ENCODE data around the gene SLC4A5. TPM values are rescaled to one million over a fixed set of nuclear protein-coding genes. Genes with fewer than 3 reads are reported as not detected.
"Not testable (repeated sequence)": the region's sequence is repeated elsewhere in the genome, so short reads cannot be mapped to it uniquely, and the experiment has no call there.

The SLC4A5 gene
- total RNA-seq, 1 donor from 2014 or later = 0.47 TPM

DNA sequence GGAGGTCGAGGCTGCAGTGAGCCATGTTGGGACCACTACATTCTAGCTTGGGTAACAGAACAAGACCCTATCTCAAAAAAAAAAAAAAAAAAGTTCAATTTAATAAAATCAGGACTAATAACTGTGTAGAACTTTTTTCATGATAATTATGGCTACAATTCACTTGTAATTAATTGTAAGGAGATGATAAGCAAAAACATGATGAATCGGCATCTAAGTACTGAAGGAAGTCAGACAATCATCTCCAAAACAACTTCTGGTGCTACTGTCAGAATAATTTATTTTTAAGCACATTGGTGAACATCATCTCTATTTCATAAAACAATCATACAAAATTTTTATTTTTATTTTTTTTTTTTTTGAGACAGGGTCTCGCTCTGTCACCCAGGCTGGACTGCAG, 154.5 kb downstream of the SLC4A5 start:
- Mint-ChIP-seq H3K4me1 (ENCODE audit: low read depth) (peaks cover 65% of the 10 kb centered on the region), H3K9me3 (peaks cover 5% of the 10 kb centered on the region), H3K36me3 (ENCODE audit: low read depth) (peaks cover 1% of the 10 kb centered on the region), H3K4me3 (no peak overlapping the region), H3K27ac (no peak overlapping the region), H3K27me3 (ENCODE audit: insufficient read depth) (no peaks in the 10 kb centered on the region)
- DNase-seq (ENCODE audit: low spot score) = no peak
- intact Hi-C loops (cut with micrococcal nuclease) = loop anchor here (10.0 kb wide), 1 partner anchor 646 kb away; the partner anchor contains the start of gene HK2

DNA sequence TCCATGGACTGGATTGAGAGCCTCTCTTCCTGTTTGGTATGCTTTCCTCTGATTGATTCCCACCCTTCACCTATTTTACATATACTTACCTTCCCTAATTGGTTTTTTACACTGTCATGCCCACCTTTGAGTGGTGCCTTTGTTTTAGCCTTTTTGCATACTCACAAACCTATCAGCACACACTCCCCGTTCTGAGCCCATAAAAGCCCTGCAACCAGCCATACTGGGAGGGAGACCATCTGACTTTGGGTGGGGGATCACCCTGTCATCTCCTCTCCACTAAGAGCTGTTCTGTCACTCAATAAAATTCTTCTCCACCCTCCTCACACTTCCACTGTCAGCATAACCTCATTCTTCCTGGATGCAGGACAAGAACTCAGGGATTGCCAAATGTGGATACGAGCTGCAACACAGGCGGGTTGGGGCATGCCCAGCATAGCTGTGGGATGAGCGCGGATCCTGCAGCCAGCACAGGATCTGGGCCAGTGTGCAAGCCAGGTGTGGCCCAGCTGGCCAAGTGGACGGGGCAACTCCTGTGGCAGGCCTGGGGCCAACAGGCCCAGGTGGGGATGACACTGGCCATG, 155.1 kb downstream of the SLC4A5 start:
- Mint-ChIP-seq H3K36me3 (ENCODE audit: low read depth) (peaks cover 1% of the 10 kb centered on the region), H3K27ac (no peak overlapping the region), H3K4me3 (no peak overlapping the region), H3K4me1 (ENCODE audit: low read depth) (peaks cover 67% of the 10 kb centered on the region), H3K27me3 (ENCODE audit: insufficient read depth) (no peaks in the 10 kb centered on the region), H3K9me3 (peaks cover 5% of the 10 kb centered on the region)
- no peak for DNase-seq (ENCODE audit: low spot score)
- intact Hi-C loops (cut with micrococcal nuclease) = loop anchor here (10.0 kb wide), 1 partner anchor 647 kb away; the partner anchor contains the start of gene HK2

- DNase-seq (ENCODE audit: low spot score); H3K9me3 Mint-ChIP-seq; H3K27me3 Mint-ChIP-seq (ENCODE audit: insufficient read depth); H3K36me3 Mint-ChIP-seq (ENCODE audit: low read depth): not testable (repeated sequence)
- H3K4me3 Mint-ChIP-seq = peak overlapping the region; percentile 15
- peak overlapping the region; percentile 97 for H3K27ac Mint-ChIP-seq
- intact Hi-C loops (cut with micrococcal nuclease) = loop anchor here (1.0 to 10.0 kb wide), 3 partner anchors 8 to 648 kb away; partner anchors contain the start of genes HK2, MOB1A and MTHFD2
- H3K4me1 Mint-ChIP-seq (ENCODE audit: low read depth) = peaks cover 59% of the 10 kb centered on the region
Measured at GRCh38 chr2:74186706-74187105, 156.5 kb downstream of the SLC4A5 start.

GRCh38 chr2:74186038-74186437, 157.2 kb downstream of the SLC4A5 start:
- no peaks in the 10 kb centered on the region for H3K27me3 Mint-ChIP-seq (ENCODE audit: insufficient read depth)
- H3K4me3 Mint-ChIP-seq = peak overlapping the region; percentile 58
- H3K4me1 Mint-ChIP-seq (ENCODE audit: low read depth) = peaks cover 63% of the 10 kb centered on the region
- peaks cover 1% of the 10 kb centered on the region for H3K36me3 Mint-ChIP-seq (ENCODE audit: low read depth)
- peak; percentile 77 for DNase-seq (ENCODE audit: low spot score)
- intact Hi-C loops (cut with micrococcal nuclease) = loop anchor here (1.0 to 10.0 kb wide), 3 partner anchors 8 to 649 kb away; partner anchors contain the start of genes HK2, MOB1A and MTHFD2
- H3K27ac Mint-ChIP-seq = peak overlapping the region; percentile 97
- peaks cover 5% of the 10 kb centered on the region for H3K9me3 Mint-ChIP-seq

GRCh38 chr2:74183878-74184277, 159.3 kb downstream of the SLC4A5 start:
- peaks cover 5% of the 10 kb centered on the region for H3K9me3 Mint-ChIP-seq
- DNase-seq (ENCODE audit: low spot score) = no peak
- intact Hi-C loops (cut with micrococcal nuclease) = loop anchor here (10.0 kb wide), 1 partner anchor 651 kb away; the partner anchor contains the start of gene HK2
- peaks cover 51% of the 10 kb centered on the region for H3K4me1 Mint-ChIP-seq (ENCODE audit: low read depth)
- no peaks in the 10 kb centered on the region for H3K27me3 Mint-ChIP-seq (ENCODE audit: insufficient read depth)
- H3K36me3 Mint-ChIP-seq (ENCODE audit: low read depth) = peaks cover 1% of the 10 kb centered on the region
- no peak overlapping the region for H3K4me3 Mint-ChIP-seq
- peak overlapping the region; percentile 67 for H3K27ac Mint-ChIP-seq

- intact Hi-C loops (cut with micrococcal nuclease) = loop anchor here (10.0 kb wide), 1 partner anchor 653 kb away; the partner anchor contains the start of gene HK2
- H3K9me3 Mint-ChIP-seq = peaks cover 5% of the 10 kb centered on the region
- DNase-seq (ENCODE audit: low spot score) = no peak
- peak overlapping the region; percentile 32 for H3K4me3 Mint-ChIP-seq
- peak overlapping the region; percentile 84 for H3K27ac Mint-ChIP-seq
- peaks cover 45% of the 10 kb centered on the region for H3K4me1 Mint-ChIP-seq (ENCODE audit: low read depth)
- H3K27me3 Mint-ChIP-seq (ENCODE audit: insufficient read depth) = no peaks in the 10 kb centered on the region
- H3K36me3 Mint-ChIP-seq (ENCODE audit: low read depth) = peaks cover 6% of the 10 kb centered on the region
Measured at GRCh38 chr2:74181739-74182138, 161.5 kb downstream of the SLC4A5 start.

DNA sequence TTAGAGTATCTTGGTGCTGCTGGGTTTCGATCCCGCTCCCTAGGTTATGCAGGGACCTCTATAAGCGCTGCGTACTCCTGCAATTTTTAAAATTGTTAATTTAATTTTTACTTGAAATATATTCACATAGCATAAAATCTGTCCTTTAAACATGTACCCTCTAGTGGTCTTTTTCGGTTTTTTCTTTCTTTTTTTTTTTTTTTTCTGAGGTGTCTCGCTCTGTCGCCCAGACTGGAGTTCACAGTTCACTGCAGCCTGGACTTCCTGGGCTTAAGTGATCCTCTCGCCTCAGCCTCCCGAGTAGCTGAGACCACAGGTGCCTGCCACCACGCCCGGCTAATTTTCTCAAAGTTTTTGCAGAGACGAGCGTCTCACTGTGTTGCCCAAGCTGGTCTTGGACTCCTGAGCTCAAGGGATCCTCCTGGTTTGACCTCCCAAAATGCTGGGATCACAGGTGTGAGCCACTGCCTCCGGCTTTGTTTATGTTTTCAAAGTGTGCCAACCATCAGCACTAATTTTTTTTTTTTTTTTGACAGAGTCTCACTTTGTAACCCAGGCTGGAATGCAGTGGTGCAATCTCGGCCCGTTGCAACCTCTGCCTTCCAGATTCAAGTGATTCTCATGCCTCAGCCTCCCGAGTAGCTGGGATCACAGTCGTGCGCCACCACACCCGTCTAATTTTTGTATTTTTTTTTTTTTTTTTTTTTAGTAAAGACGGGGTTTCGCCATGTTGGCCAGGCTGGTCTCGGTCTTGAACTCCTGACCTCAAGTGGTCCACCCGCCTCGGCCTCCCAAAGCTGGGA, 164.0 kb downstream of the SLC4A5 start:
- peaks cover under 1% of the 10 kb centered on the region for H3K9me3 Mint-ChIP-seq
- peak overlapping the region; percentile 85 for H3K27ac Mint-ChIP-seq
- no peak for DNase-seq (ENCODE audit: low spot score)
- peaks cover 47% of the 10 kb centered on the region for H3K4me1 Mint-ChIP-seq (ENCODE audit: low read depth)
- intact Hi-C loops (cut with micrococcal nuclease) = loop anchor here (1.0 to 2.0 kb wide), 2 partner anchors 276 to 475 kb away; partner anchors contain the start of genes INO80B and SEMA4F
- H3K27me3 Mint-ChIP-seq (ENCODE audit: insufficient read depth) = no peaks in the 10 kb centered on the region
- peak overlapping the region; percentile 88 for H3K4me3 Mint-ChIP-seq
- peaks cover 20% of the 10 kb centered on the region for H3K36me3 Mint-ChIP-seq (ENCODE audit: low read depth)

DNA sequence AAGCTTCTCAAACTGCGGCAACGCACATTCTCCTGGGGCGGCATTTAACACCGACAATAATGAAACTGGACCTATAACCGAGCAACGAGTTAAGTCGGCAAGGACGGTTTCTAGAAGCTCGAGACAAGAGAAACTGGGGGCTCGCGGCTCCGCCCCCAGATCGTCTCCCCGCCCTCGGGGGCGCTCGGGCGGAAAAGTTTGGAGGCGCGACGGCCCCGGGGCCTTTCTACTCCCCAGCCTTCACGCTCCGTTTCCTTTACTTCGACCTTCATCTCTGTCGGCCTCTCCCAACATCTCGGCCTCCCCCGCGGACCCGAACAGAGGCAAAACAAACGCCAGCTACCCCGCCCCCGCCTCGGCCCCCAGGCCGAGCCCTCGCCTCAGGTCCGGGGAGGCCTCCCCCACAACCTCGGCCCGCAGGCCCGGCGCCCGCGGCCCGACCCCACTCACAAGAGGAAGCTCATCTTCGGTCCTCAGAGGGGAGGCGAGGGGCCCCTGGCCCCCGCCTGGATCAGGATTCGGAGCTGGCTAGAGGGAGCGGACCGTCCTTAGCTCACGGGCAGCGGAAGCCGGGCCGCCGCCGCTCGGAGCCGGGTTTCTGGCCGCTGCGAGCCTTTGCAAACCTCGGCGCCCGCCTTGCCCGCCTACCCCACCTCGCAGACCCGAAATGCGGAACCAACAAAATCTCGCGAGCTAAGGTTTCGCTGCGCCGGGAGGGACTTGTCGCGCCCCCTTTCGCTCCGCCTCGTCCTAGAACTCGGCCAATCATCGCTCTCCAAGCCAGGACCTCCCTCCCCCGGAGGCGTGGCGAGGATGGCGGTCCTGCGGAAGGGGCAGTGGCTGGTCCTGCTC, 164.8 kb downstream of the SLC4A5 start, which contains the start of gene MOB1A:
Gene MOB1A (minus strand): TSS at position 669 of the 852 bp plus-strand sequence. CDS start 205 bp downstream, at position 464.
- Mint-ChIP-seq H3K27ac (peak within 1 kb of the TSS; percentile 85), H3K27me3 (ENCODE audit: insufficient read depth) (no peaks in the 10 kb centered on the region), H3K4me3 (peak within 1 kb of the TSS; percentile 88), H3K9me3 (no peaks in the 10 kb centered on the region), H3K4me1 (ENCODE audit: low read depth) (peaks cover 40% of the 10 kb centered on the region), H3K36me3 (ENCODE audit: low read depth) (peaks cover 19% of the 10 kb centered on the region)
- intact Hi-C loops (cut with micrococcal nuclease) = loop anchor here (1.0 to 2.0 kb wide), 9 partner anchors 8 to 476 kb away; partner anchors contain the start of genes BOLA3, DGUOK, INO80B and MTHFD2
- DNase-seq (ENCODE audit: low spot score) = peak; percentile 99

DNA sequence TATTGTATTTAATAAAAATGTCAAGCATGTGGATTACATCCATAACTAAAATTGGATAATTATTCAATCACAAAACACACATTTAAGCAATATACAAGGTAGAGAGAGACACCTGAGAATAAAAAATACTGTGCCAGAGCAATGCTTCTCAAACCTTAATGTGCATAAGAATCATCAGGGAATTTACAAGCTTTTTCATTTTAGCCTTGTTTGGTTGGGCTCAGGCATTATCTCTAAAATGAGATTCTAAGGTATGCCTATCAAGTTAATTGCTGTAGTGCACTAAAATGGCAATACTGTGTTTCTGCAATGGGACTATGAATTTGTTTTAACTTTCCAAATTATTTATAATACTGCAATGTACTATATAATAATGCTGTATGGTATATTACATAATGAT, 165.5 kb downstream of the SLC4A5 start:
- Mint-ChIP-seq H3K27me3 (ENCODE audit: insufficient read depth) (no peaks in the 10 kb centered on the region), H3K9me3 (no peaks in the 10 kb centered on the region), H3K27ac (peak overlapping the region; percentile 85), H3K4me1 (ENCODE audit: low read depth) (peaks cover 45% of the 10 kb centered on the region), H3K36me3 (ENCODE audit: low read depth) (peaks cover 22% of the 10 kb centered on the region), H3K4me3 (peak overlapping the region; percentile 88)
- intact Hi-C loops (cut with micrococcal nuclease) = loop anchor here (1.0 to 2.0 kb wide), 8 partner anchors 9 to 349 kb away; partner anchors contain the start of genes BOLA3, DGUOK, INO80B and MTHFD2
- DNase-seq (ENCODE audit: low spot score) = no peak

- intact Hi-C loops (cut with micrococcal nuclease) = no loop called here
- H3K36me3 Mint-ChIP-seq (ENCODE audit: low read depth) = peaks cover 33% of the 10 kb centered on the region
- no peaks in the 10 kb centered on the region for H3K27me3 Mint-ChIP-seq (ENCODE audit: insufficient read depth)
- no peaks in the 10 kb centered on the region for H3K9me3 Mint-ChIP-seq
- H3K27ac Mint-ChIP-seq = no peak overlapping the region
- no peak for DNase-seq (ENCODE audit: low spot score)
- peak overlapping the region; percentile 4 for H3K4me3 Mint-ChIP-seq
- H3K4me1 Mint-ChIP-seq (ENCODE audit: low read depth) = peaks cover 46% of the 10 kb centered on the region
Measured at GRCh38 chr2:74174909-74175308, 168.3 kb downstream of the SLC4A5 start.

DNA sequence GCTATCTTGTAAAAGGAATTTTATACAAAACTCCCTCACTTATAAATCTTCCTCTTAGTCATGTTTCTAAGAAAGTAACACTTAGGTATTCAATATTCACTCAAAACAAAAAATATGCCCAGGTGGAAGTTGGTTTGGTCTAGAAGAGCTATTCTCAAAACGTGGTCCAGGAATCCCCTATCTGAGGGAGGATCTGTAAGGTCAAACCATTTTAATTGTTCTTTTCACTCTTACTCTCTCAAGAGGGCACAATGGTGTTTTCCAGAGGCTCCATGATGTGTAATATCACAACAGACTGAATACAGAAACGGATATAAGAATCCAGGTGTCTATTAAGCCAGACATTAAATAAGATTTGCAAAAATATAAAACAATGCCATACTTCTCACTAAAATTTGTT, 174.5 kb downstream of the SLC4A5 start:
- peaks cover 43% of the 10 kb centered on the region for H3K36me3 Mint-ChIP-seq (ENCODE audit: low read depth)
- DNase-seq (ENCODE audit: low spot score) = no peak
- peak overlapping the region; percentile 6 for H3K4me3 Mint-ChIP-seq
- H3K9me3 Mint-ChIP-seq = peaks cover 3% of the 10 kb centered on the region
- H3K27ac Mint-ChIP-seq = peak overlapping the region; percentile 67
- no peaks in the 10 kb centered on the region for H3K27me3 Mint-ChIP-seq (ENCODE audit: insufficient read depth)
- peaks cover 20% of the 10 kb centered on the region for H3K4me1 Mint-ChIP-seq (ENCODE audit: low read depth)
- intact Hi-C loops (cut with micrococcal nuclease) = loop anchor here (5.0 kb wide), 1 partner anchor 34 kb away; no protein-coding TSS in a partner anchor

Data from activated T-helper 1 cell treated with anti-CD3 and anti-CD28 coated beads, Interleukin-12 subunit alpha, Interleukin-12 subunit beta, Interleukin-2, Interleukin-4 antibody, amounts not matched to agents 30 ng/mL and 10 ng/mL and 1 ng/mL, durations not matched to agents 14 hours and 24 hours and 36 hours (primary cell).